H1 (cell line): Measurements from ENCODE around the gene TENT4B. TPM values are rescaled to one million over a fixed set of nuclear protein-coding genes. Genes with fewer than 3 reads are reported as not detected.

Experiments
- CTCF ChIA-PET: fragments of 300-600 bp; sonication (Branson Sonifier 250); formaldehyde crosslinking; loops from one replicate; lab custom pipeline; 2021; ENCODE audit not compliant: partially characterized antibody; lab: Charles Lee
- POLR2A ChIA-PET: fragments of 300-600 bp; sonication (Branson Sonifier 250); formaldehyde crosslinking; loops from one replicate; lab custom pipeline; 2021; ENCODE audit warnings: inconsistent platforms; ENCODE audit not compliant: partially characterized antibody; lab: Charles Lee
- DNase-seq, 2 experiments: peaks; one replicate each; pipeline versions ENCODE4 v3.0.0 to v3.0.0-alpha.2; 2010 to 2022; ENCODE audit warnings: low spot score in 2 of 2, low read depth in 1 of 2, mixed read lengths in 1 of 2
- FAIRE-seq: peaks from 2 replicates; lab custom pipeline; 2011; peaks lifted over from hg19 to GRCh38; lab: Jason Lieb, UNC
- H2AFZ ChIP-seq: 2 replicates; pipeline ENCODE4 v1.8.1; 2012; ENCODE audit warnings: low read length, inconsistent platforms
- H2AK5ac ChIP-seq: 2 replicates; pipeline ENCODE4 v1.6.1; 2013; ENCODE audit warnings: low read depth, low read length
- H2BK120ac ChIP-seq: replicated peaks from 2 replicates; pipeline ENCODE3; 2013; ENCODE audit warnings: low read depth, low read length, inconsistent platforms
- H2BK12ac ChIP-seq: 2 replicates; pipeline ENCODE4 v1.6.1; 2013; ENCODE audit warnings: low read depth, low read length
- H2BK15ac ChIP-seq: 2 replicates; pipeline ENCODE4 v1.6.1; 2013; ENCODE audit warnings: low read length
- H2BK20ac ChIP-seq: 2 replicates; pipeline ENCODE4 v1.6.1; 2013; ENCODE audit warnings: low read length
- H2BK5ac ChIP-seq: 2 replicates; pipeline ENCODE4 v1.6.1; 2013; ENCODE audit warnings: low read depth, low read length
- H3K14ac ChIP-seq: 2 replicates; pipeline ENCODE4 v1.6.1; 2013; ENCODE audit warnings: inconsistent platforms; ENCODE audit not compliant: insufficient read length
- H3K18ac ChIP-seq: 2 replicates; pipeline ENCODE4 v1.6.1; 2013; ENCODE audit warnings: low read length; ENCODE audit errors: extremely low read depth
- H3K23ac ChIP-seq: 2 replicates; pipeline ENCODE4 v1.6.1; 2013; ENCODE audit warnings: inconsistent platforms; ENCODE audit not compliant: insufficient read length
- H3K23me2 ChIP-seq: 2 replicates; pipeline ENCODE4 v1.6.1; 2013; ENCODE audit warnings: low read depth, low read length
- H3K27ac ChIP-seq: 2 replicates; pipeline ENCODE4 v1.6.1; 2011; ENCODE audit warnings: low read depth, low read length, inconsistent platforms
- H3K27me3 ChIP-seq, 4 experiments: replicated peaks in 1 of 4; 1 replicate in 1 of 4; 2 replicates in 3 of 4; pipeline versions ENCODE4 v1.6.1 to v1.8.1; 2011 to 2013; ENCODE audit warnings: low read length in 3 of 4, mild to moderate bottlenecking in 3 of 4, inconsistent platforms in 2 of 4, mixed read lengths in 2 of 4, moderate library complexity in 1 of 4; ENCODE audit not compliant: control insufficient read depth in 3 of 4, insufficient read depth in 3 of 4; ENCODE audit errors: extremely low read depth in 1 of 4
- H3K36me3 ChIP-seq, 4 experiments: 2 replicates each; pipeline versions ENCODE4 v1.6.1 to v1.8.1; 2011 to 2013; ENCODE audit warnings: mild to moderate bottlenecking in 4 of 4, low read length in 3 of 4, moderate library complexity in 2 of 4, control low read depth in 1 of 4, inconsistent platforms in 1 of 4; ENCODE audit not compliant: insufficient read depth in 4 of 4, control insufficient read depth in 2 of 4
- H3K4ac ChIP-seq: replicated peaks from 2 replicates; pipeline ENCODE3; 2013; ENCODE audit warnings: low read length, low read depth, mixed read lengths, inconsistent platforms; ENCODE audit not compliant: insufficient read length
- H3K4me1 ChIP-seq, 4 experiments: replicated peaks in 1 of 4; 1 replicate in 1 of 4; 2 replicates in 3 of 4; pipeline versions ENCODE4 v1.6.1 to v1.8.1; 2011 to 2013; ENCODE audit warnings: low read length in 3 of 4, inconsistent platforms in 2 of 4, mixed read lengths in 1 of 4; ENCODE audit not compliant: insufficient read depth in 4 of 4, control insufficient read depth in 3 of 4
- H3K4me2 ChIP-seq, 2 experiments: 2 replicates each; pipeline versions ENCODE4 v1.6.1 to v1.8.1; 2011 to 2013; ENCODE audit warnings: low read depth in 2 of 2, low read length in 2 of 2, control low read depth in 1 of 2, inconsistent platforms in 1 of 2, mild to moderate bottlenecking in 1 of 2; ENCODE audit not compliant: insufficient read depth in 1 of 2
- H3K4me3 ChIP-seq, 4 experiments: fragments of 200-600, 300-600 bp in 1 of 4; sonication (generic), shearing (Covaris generic), sonication (Bioruptor Twin) in 1 of 4; 2 replicates each; pipeline versions ENCODE4 v1.5.1 to v1.8.1; 2011 to 2016; ENCODE audit warnings: low read length in 4 of 4, low read depth in 3 of 4, control low read depth in 2 of 4, inconsistent platforms in 2 of 4, mild to moderate bottlenecking in 2 of 4, mixed read lengths in 1 of 4, moderate library complexity in 1 of 4; ENCODE audit not compliant: insufficient read depth in 2 of 4; ENCODE audit errors: extremely low read depth in 1 of 4
- H3K56ac ChIP-seq: replicated peaks from 2 replicates; pipeline ENCODE3; 2013; ENCODE audit warnings: low read depth, mild to moderate bottlenecking, mixed read lengths, low read length, inconsistent platforms; ENCODE audit not compliant: insufficient read length
- H3K79me1 ChIP-seq: 2 replicates; pipeline ENCODE4 v1.6.1; 2013; ENCODE audit warnings: low read depth, low read length, control low read depth
- H3K79me2 ChIP-seq, 2 experiments: 2 replicates each; pipeline versions ENCODE4 v1.6.1 to v1.8.1; 2012 to 2013; ENCODE audit warnings: low read length in 2 of 2, mild to moderate bottlenecking in 2 of 2, inconsistent platforms in 1 of 2; ENCODE audit not compliant: insufficient read depth in 2 of 2, control insufficient read depth in 1 of 2
- H3K9ac ChIP-seq, 4 experiments: replicated peaks in 1 of 4; 1 replicate in 1 of 4; 2 replicates in 3 of 4; pipeline versions ENCODE4 v1.6.1 to v1.8.1; 2011 to 2013; ENCODE audit warnings: low read depth in 3 of 4, low read length in 3 of 4, control low read depth in 2 of 4, mild to moderate bottlenecking in 2 of 4, moderate library complexity in 2 of 4, inconsistent platforms in 1 of 4; ENCODE audit errors: extremely low read depth in 1 of 4
- H3K9me3 ChIP-seq, 2 experiments: 2 replicates each; pipeline versions ENCODE4 v1.6.1 to v1.8.1; 2012 to 2013; ENCODE audit warnings: mild to moderate bottlenecking in 2 of 2, moderate library complexity in 2 of 2, control low read depth in 1 of 2, inconsistent platforms in 1 of 2, low read depth in 1 of 2, low read length in 1 of 2, mixed read lengths in 1 of 2; ENCODE audit not compliant: insufficient read depth in 2 of 2
- H4K20me1 ChIP-seq, 2 experiments: replicated peaks in 1 of 2; 2 replicates each; pipeline versions ENCODE3 to v1.8.1; 2011 to 2013; ENCODE audit warnings: inconsistent platforms in 2 of 2, low read length in 2 of 2, mild to moderate bottlenecking in 1 of 2; ENCODE audit not compliant: insufficient read depth in 2 of 2, control insufficient read depth in 1 of 2
- H4K5ac ChIP-seq: 2 replicates; pipeline ENCODE4 v1.6.1; 2013; ENCODE audit warnings: low read length, low read depth, mixed read lengths, inconsistent platforms; ENCODE audit not compliant: insufficient read length
- H4K8ac ChIP-seq: 2 replicates; pipeline ENCODE4 v1.8.0; 2013; ENCODE audit warnings: mild to moderate bottlenecking, moderate library complexity, low read length, inconsistent platforms; ENCODE audit not compliant: insufficient read depth; ENCODE audit errors: extremely low read depth
- H4K91ac ChIP-seq: replicated peaks from 2 replicates; pipeline ENCODE3; 2013; ENCODE audit warnings: low read length, mixed read lengths, inconsistent platforms; ENCODE audit not compliant: insufficient read length
- CHD2 ChIP-seq: IDR thresholded peaks from 2 replicates; pipeline ENCODE4 v1.6.1; 2012; ENCODE audit warnings: low read length, improper control_type of control experiment
- EP300 ChIP-seq, 2 experiments: IDR thresholded peaks; 1 replicate in 1 of 2; 2 replicates in 1 of 2; pipeline ENCODE4 v1.6.1; 2011 to 2012; ENCODE audit warnings: low read depth in 2 of 2, low read length in 2 of 2, mild to moderate bottlenecking in 2 of 2, borderline replicate concordance in 1 of 2, inconsistent platforms in 1 of 2, moderate library complexity in 1 of 2
- EZH2 ChIP-seq: fragments of 200-600 bp; sonication (generic); IDR thresholded peaks from 2 replicates; pipeline ENCODE4 v1.7.1; 2012; ENCODE audit warnings: low read depth, mild to moderate bottlenecking, moderate library complexity, low read length, inconsistent platforms; ENCODE audit not compliant: severe bottlenecking
- GABPA ChIP-seq: IDR thresholded peaks from 2 replicates; pipeline ENCODE4 v1.6.1; 2011; ENCODE audit warnings: mild to moderate bottlenecking, low read length, moderate library complexity, borderline replicate concordance; ENCODE audit not compliant: insufficient read depth
- HDAC2 ChIP-seq, 2 experiments: fragments of 300-600 bp in 1 of 2; sonication (generic) in 1 of 2; IDR thresholded peaks; 2 replicates each; pipeline ENCODE4 v1.6.1; 2011 to 2012; ENCODE audit warnings: low read depth in 2 of 2, low read length in 2 of 2, mild to moderate bottlenecking in 2 of 2, moderate library complexity in 2 of 2, borderline replicate concordance in 1 of 2, inconsistent platforms in 1 of 2
- NANOG ChIP-seq: IDR thresholded peaks from 2 replicates; pipeline ENCODE4 v1.6.1; 2011; ENCODE audit warnings: low read length, low read depth, mild to moderate bottlenecking, inconsistent platforms; ENCODE audit not compliant: insufficient read depth, poor library complexity, severe bottlenecking
- NRF1 ChIP-seq: IDR thresholded peaks from 2 replicates; pipeline ENCODE4 v1.6.1; 2011; ENCODE audit warnings: mild to moderate bottlenecking, low read depth, low read length, improper control_type of control experiment
- SP1 ChIP-seq: IDR thresholded peaks from 2 replicates; pipeline ENCODE4 v1.6.1; 2011; ENCODE audit warnings: low read depth, low read length
- SUZ12 ChIP-seq: fragments of 200-600 bp; sonication (generic); IDR thresholded peaks from 2 replicates; pipeline ENCODE4 v1.6.1; 2012; ENCODE audit warnings: mild to moderate bottlenecking, inconsistent platforms, low read length, moderate library complexity, mixed read lengths
- TCF12 ChIP-seq: IDR thresholded peaks from 2 replicates; pipeline ENCODE4 v1.6.1; 2011; ENCODE audit warnings: low read depth, mild to moderate bottlenecking, low read length
- WGBS, 2 experiments: shearing (Covaris generic) in 1 of 2; methylation state at CpG; one replicate each; pipeline versions ENCODE4 v1.1.6 to v1.1.7; 2013 to 2015; ENCODE audit warnings: low lambda C conversion rate in 2 of 2, mixed read lengths in 2 of 2, inconsistent platforms in 1 of 2, low coverage in 1 of 2, missing lambda C conversion rate in 1 of 2; ENCODE audit not compliant: insufficient replicate concordance in 2 of 2, insufficient coverage in 1 of 2, insufficient read length in 1 of 2; ENCODE audit errors: extremely low coverage in 1 of 2, missing lambda C conversion rate in 1 of 2; 5-methylcytosine and 5-hydroxymethylcytosine counted together
- polyA plus RNA-seq, 7 experiments: library from polyadenylated mRNA; depleted of rRNA in 3 of 7; stranded (reverse) in 5 of 7; unstranded in 2 of 7; fragments of >200 nt in 5 of 7; fragments of 200-250 nt in 2 of 7; gene quantifications; 1 replicate in 5 of 7; 2 replicates in 1 of 7; 4 replicates in 1 of 7; pipeline versions ENCODE4 v1.2.1 to v1.2.3, GENCODE V29; 2011 to 2013; ENCODE audit warnings: missing spikeins in 2 of 7, mixed read lengths in 2 of 7
- total RNA-seq: library from RNA; stranded (reverse); fragmentation: NEBNext Ultra II Directional; extraction: Animal tissue kit (Norgen Biotek cat#: 25700); gene quantifications from 2 replicates; pipeline ENCODE4 v1.2.1, GENCODE V29; 2021

TENT4B gene
- total and polyA plus RNA-seq, 2 of the 8 experiments (the other 6 are each of a cell fraction or from before 2014, with no cell fraction given), result 4.2 to 15.7 TPM

DNA sequence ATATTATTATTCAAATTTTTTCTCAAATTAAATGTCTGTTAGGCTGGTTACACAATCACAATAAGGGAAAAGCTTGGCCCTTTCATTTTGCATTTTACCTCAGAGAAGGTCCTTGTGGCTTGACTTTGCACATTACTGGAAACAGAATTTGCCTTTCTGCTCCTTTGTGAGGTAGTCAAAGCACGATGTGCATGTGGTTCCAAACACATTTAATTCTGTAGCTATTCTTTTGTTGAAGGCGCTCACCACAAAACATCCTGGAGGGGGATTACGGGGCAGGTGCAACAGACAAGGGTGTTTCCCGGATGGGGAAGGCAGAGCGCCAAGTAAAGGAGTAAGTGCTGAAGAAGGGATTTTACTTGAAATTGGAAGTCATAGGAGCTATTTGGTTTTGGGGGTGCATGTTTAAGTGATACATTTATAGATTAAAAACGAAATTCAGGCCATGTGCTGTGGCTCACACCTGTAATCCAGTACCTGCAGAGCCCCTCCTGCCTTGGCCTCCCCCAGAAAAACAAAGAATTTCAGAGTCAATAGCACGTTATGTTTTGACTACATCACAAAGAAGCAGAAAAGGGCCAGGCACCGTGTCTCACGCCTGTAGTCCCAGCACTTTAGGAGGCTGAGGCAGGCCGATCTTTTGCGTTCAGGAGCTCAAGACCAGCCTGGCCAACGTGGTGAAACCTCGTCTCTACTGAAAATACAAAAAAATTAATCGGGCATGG lies 31.2 kb upstream of the TENT4B start:
- H2BK20ac ChIP-seq, result no peak overlapping the region
- CTCF ChIA-PET, result interaction anchor here (0.5 to 2.7 kb wide), 5 partner anchors 14 to 96 kb away, joined by 3 to 10 read pairs (median 5); partner anchors contain the start of gene CNEP1R1
- no peak overlapping the region for H4K5ac ChIP-seq
- H3K9ac ChIP-seq, result no peak overlapping the region
- H4K91ac ChIP-seq, result no peak overlapping the region
- no peak overlapping the region for H3K4ac ChIP-seq
- no peak overlapping the region for H3K27ac ChIP-seq
- H3K27me3 ChIP-seq, result no peaks in the 10 kb centered on the region
- no peak for FAIRE-seq
- no peak overlapping the region for H3K56ac ChIP-seq
- H3K9me3 ChIP-seq, result no peaks in the 10 kb centered on the region
- H2AK5ac ChIP-seq, result no peak overlapping the region
- no peak overlapping the region for H2BK120ac ChIP-seq
- TF ChIP-seq EZH2 (no peak), HDAC2 (IDR thresholded peaks at IDR 0.05; ENCODE audit: borderline replicate concordance in 1 of 2, low read depth in 2 of 2, low read length in 2 of 2) (no peak), GABPA (no peak), EP300 (IDR thresholded peaks at IDR 0.05; ENCODE audit: borderline replicate concordance in 1 of 2, low read depth in 2 of 2, low read length in 2 of 2) (no peak), SP1 (no peak), SUZ12 (no peak), TCF12 (no peak), NRF1 (no peak), CHD2 (no peak), NANOG (no peak)
- TF ChIP-seq, all 59 proteins: peak for 0
- Histone ChIP-seq H3K4me3 (no peak overlapping the region), H4K8ac (no peak overlapping the region; the same call in 1 of the 2 replicates), H3K23me2 (no peaks in the 10 kb centered on the region), H3K23ac (no peak overlapping the region), H3K14ac (no peak overlapping the region), H3K4me2 (no peak overlapping the region), H2BK5ac (no peak overlapping the region), H2BK15ac (no peak overlapping the region), H2AFZ (no peak overlapping the region; the same call in 1 of the 2 replicates), H3K36me3 (no peaks in the 10 kb centered on the region), H3K4me1 (peaks cover 0 to 3% (median 1%) of the 10 kb centered on the region in 4 experiments; a peak in 3 of 7 replicates), H3K18ac (no peak overlapping the region), H4K20me1 (no peaks in the 10 kb centered on the region), H2BK12ac (no peak overlapping the region), H3K79me1 (no peaks in the 10 kb centered on the region), H3K79me2 (no peaks in the 10 kb centered on the region)
- POLR2A ChIA-PET, result no interaction called here
- no peak for DNase-seq
- 73% methylated on average over 14 of the region's 14 CpGs; no CpG with 5 or more reads in 1 of the 2 experiments for WGBS, 2 experiments
